Endodermal cell (in vitro differentiated cells): ENCODE measurements around the gene PSMA6. TPM values are rescaled to one million over a fixed set of nuclear protein-coding genes. Genes with fewer than 3 reads are reported as not detected.

Experiments used
- DNase-seq: peaks from one replicate; pipeline ENCODE4 v3.0.0-alpha.2; 2017
- H3K27ac ChIP-seq: 2 replicates; pipeline ENCODE4 v1.5.1; 2013; ENCODE audit warnings: mild to moderate bottlenecking, low read depth, low read length, moderate library complexity
- H3K27me3 ChIP-seq: 2 replicates; pipeline ENCODE4 v1.6.1; 2013; ENCODE audit warnings: mild to moderate bottlenecking, low read length, moderate library complexity; ENCODE audit not compliant: insufficient read depth, control insufficient read depth, poor library complexity, severe bottlenecking
- H3K36me3 ChIP-seq: 2 replicates; pipeline ENCODE4 v1.7.0; 2013; ENCODE audit warnings: mild to moderate bottlenecking, low read length, moderate library complexity; ENCODE audit not compliant: control insufficient read depth, insufficient read depth
- H3K4me1 ChIP-seq: one replicate; pipeline ENCODE4 v1.7.0; 2013; ENCODE audit warnings: low read length; ENCODE audit not compliant: control insufficient read depth, insufficient read depth
- H3K4me3 ChIP-seq: 2 replicates; pipeline ENCODE4 v1.5.1; 2013; ENCODE audit warnings: mild to moderate bottlenecking, low read length, moderate library complexity
- H3K9ac ChIP-seq: 2 replicates; pipeline ENCODE4 v1.6.1; 2013; ENCODE audit warnings: mild to moderate bottlenecking, low read length, moderate library complexity; ENCODE audit not compliant: poor library complexity, severe bottlenecking; ENCODE audit errors: extremely low read depth
- H3K9me3 ChIP-seq: 2 replicates; pipeline ENCODE4 v1.6.1; 2013; ENCODE audit warnings: mild to moderate bottlenecking, low read length, moderate library complexity; ENCODE audit not compliant: control insufficient read depth
- H3K27ac Mint-ChIP-seq: 2 replicates; pipeline ENCODE4 v1.8.0; 2020; ENCODE audit warnings: mixed read lengths
- H3K27me3 Mint-ChIP-seq: 2 replicates; pipeline ENCODE4 v1.8.0; 2021; ENCODE audit warnings: mild to moderate bottlenecking, mixed read lengths; ENCODE audit not compliant: insufficient read depth
- H3K36me3 Mint-ChIP-seq: 2 replicates; pipeline ENCODE4 v1.8.0; 2020; ENCODE audit warnings: low read depth, mixed read lengths
- H3K4me1 Mint-ChIP-seq: 2 replicates; pipeline ENCODE4 v1.8.0; 2020; ENCODE audit warnings: mixed read lengths
- H3K4me3 Mint-ChIP-seq: 2 replicates; pipeline ENCODE4 v1.8.0; 2020; ENCODE audit warnings: mild to moderate bottlenecking, moderate library complexity, mixed read lengths
- H3K9me3 Mint-ChIP-seq: 2 replicates; pipeline ENCODE4 v1.8.0; 2020; ENCODE audit warnings: mild to moderate bottlenecking, mixed read lengths
- WGBS, 2 experiments: methylation state at CpG; one replicate each; pipeline versions ENCODE4 v1.1.5 to v1.1.7; 2013; ENCODE audit warnings: missing lambda C conversion rate in 2 of 2, mixed read lengths in 1 of 2; ENCODE audit not compliant: insufficient coverage in 1 of 2, insufficient read length in 1 of 2; 5-methylcytosine and 5-hydroxymethylcytosine counted together
- total RNA-seq, 2 donors: library from RNA; stranded (reverse); fragmentation: NEBNext Ultra II Directional in 1 of 2; extraction: Animal tissue kit (Norgen Biotek cat#: 25700) in 1 of 2; gene quantifications; 2 replicates in 1 of 2; 3 replicates in 1 of 2; pipeline ENCODE4 v1.2.1, GENCODE V29; 2021
- TF ChIP-seq, protein P1 (sequence below): fragments of 200-600 bp; sonication (generic); conservative IDR thresholded peaks from 2 replicates; pipeline ENCODE4 v1.5.0; 2021; ENCODE audit warnings: antibody characterized with exemption, mild to moderate bottlenecking

Gene PSMA6
- total RNA-seq, 2 donors from 2014 or later = 263 to 277 TPM

GRCh38 chr14:35244542-35244941 is 47.6 kb upstream of the PSMA6 start:
- H3K4me3 ChIP-seq = no peak overlapping the region
- H3K9ac ChIP-seq = no peak overlapping the region
- H3K27ac Mint-ChIP-seq = no peak overlapping the region
- no peaks in the 10 kb centered on the region for H3K9me3 Mint-ChIP-seq
- H3K27ac ChIP-seq = no peak overlapping the region
- peaks cover 7% of the 10 kb centered on the region for H3K4me1 ChIP-seq
- no peaks in the 10 kb centered on the region for H3K9me3 ChIP-seq
- H3K36me3 ChIP-seq = peaks cover 3% of the 10 kb centered on the region
- H3K36me3 Mint-ChIP-seq = peaks cover 4% of the 10 kb centered on the region
- no peaks in the 10 kb centered on the region for H3K27me3 Mint-ChIP-seq
- peaks cover 15% of the 10 kb centered on the region for H3K4me1 Mint-ChIP-seq
- DNase-seq = no peak
- no peaks in the 10 kb centered on the region for H3K27me3 ChIP-seq
- WGBS, 2 experiments = 97% methylated on average over 4 of the region's 4 CpGs; no CpG with 5 or more reads in 1 of the 2 experiments
- H3K4me3 Mint-ChIP-seq = no peak overlapping the region
- TF ChIP-seq, protein P1, sequence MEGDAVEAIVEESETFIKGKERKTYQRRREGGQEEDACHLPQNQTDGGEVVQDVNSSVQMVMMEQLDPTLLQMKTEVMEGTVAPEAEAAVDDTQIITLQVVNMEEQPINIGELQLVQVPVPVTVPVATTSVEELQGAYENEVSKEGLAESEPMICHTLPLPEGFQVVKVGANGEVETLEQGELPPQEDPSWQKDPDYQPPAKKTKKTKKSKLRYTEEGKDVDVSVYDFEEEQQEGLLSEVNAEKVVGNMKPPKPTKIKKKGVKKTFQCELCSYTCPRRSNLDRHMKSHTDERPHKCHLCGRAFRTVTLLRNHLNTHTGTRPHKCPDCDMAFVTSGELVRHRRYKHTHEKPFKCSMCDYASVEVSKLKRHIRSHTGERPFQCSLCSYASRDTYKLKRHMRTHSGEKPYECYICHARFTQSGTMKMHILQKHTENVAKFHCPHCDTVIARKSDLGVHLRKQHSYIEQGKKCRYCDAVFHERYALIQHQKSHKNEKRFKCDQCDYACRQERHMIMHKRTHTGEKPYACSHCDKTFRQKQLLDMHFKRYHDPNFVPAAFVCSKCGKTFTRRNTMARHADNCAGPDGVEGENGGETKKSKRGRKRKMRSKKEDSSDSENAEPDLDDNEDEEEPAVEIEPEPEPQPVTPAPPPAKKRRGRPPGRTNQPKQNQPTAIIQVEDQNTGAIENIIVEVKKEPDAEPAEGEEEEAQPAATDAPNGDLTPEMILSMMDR = no peak

GRCh38 chr14:35245051-35245450 is 47.1 kb upstream of the PSMA6 start:
- no peak overlapping the region for H3K9ac ChIP-seq
- Mint-ChIP-seq H3K27ac (no peak overlapping the region), H3K4me1 (peaks cover 15% of the 10 kb centered on the region), H3K36me3 (peaks cover 4% of the 10 kb centered on the region), H3K4me3 (no peak overlapping the region), H3K27me3 (no peaks in the 10 kb centered on the region), H3K9me3 (no peaks in the 10 kb centered on the region)
- DNase-seq = no peak
- WGBS, 2 experiments = 92 to 100% methylated on average over 1 to 4 of the region's 4 CpGs
- H3K27ac ChIP-seq = no peak overlapping the region
- H3K9me3 ChIP-seq = no peaks in the 10 kb centered on the region
- peaks cover 3% of the 10 kb centered on the region for H3K36me3 ChIP-seq
- H3K4me3 ChIP-seq = no peak overlapping the region
- peaks cover 7% of the 10 kb centered on the region for H3K4me1 ChIP-seq
- TF ChIP-seq, protein P1 = no peak
- H3K27me3 ChIP-seq = no peaks in the 10 kb centered on the region

GRCh38 chr14:35247777-35248475 is 44.3 kb upstream of the PSMA6 start:
- Mint-ChIP-seq H3K27ac (no peak overlapping the region), H3K4me3 (no peak overlapping the region), H3K36me3 (peaks cover 8% of the 10 kb centered on the region), H3K4me1 (peaks cover 16% of the 10 kb centered on the region), H3K9me3 (no peaks in the 10 kb centered on the region), H3K27me3 (no peaks in the 10 kb centered on the region)
- Histone ChIP-seq H3K9me3 (no peaks in the 10 kb centered on the region), H3K9ac (no peak overlapping the region), H3K27me3 (no peaks in the 10 kb centered on the region), H3K27ac (no peak overlapping the region), H3K36me3 (no peaks in the 10 kb centered on the region), H3K4me3 (no peak overlapping the region), H3K4me1 (peaks cover 7% of the 10 kb centered on the region)
- no peak for DNase-seq
- WGBS, 2 experiments = 95% methylated on average over 2 of the region's 4 CpGs
- TF ChIP-seq, protein P1 = no peak
